K562 (cell line): ENCODE measurements around the gene WBP1. TPM values are rescaled to one million over a fixed set of nuclear protein-coding genes. Genes with fewer than 3 reads are reported as not detected.

Experiments used
- CHD2 ChIP-seq: IDR thresholded peaks from 2 replicates; pipeline ENCODE4 v1.6.1; 2011; ENCODE audit warnings: low read depth, low read length
- ERF ChIP-seq: fragments of 450-650 bp; formaldehyde crosslinking; IDR thresholded peaks from 2 replicates; pipeline ENCODE4 v1.4.0; 2020; ENCODE audit warnings: mild to moderate bottlenecking, mixed read lengths
- FOS ChIP-seq: IDR thresholded peaks from 3 replicates; pipeline ENCODE4 v1.6.1; 2011; ENCODE audit not compliant: insufficient read length; ENCODE audit errors: extremely low read depth
- GATAD2A ChIP-seq: fragments of 450-650 bp; IDR thresholded peaks from 2 replicates; pipeline ENCODE4 v1.6.1; 2017
- KDM4B ChIP-seq, 2 experiments: fragments of 450-650 bp in 1 of 2; sonication (generic) in 1 of 2; IDR thresholded peaks; 2 replicates each; pipeline ENCODE4 v1.6.1; 2016 to 2017; ENCODE audit warnings: borderline replicate concordance in 2 of 2, antibody characterized with exemption in 1 of 2, low read depth in 1 of 2, mild to moderate bottlenecking in 1 of 2
- PCBP2 ChIP-seq: fragments of 200-400 bp; formaldehyde crosslinking; IDR thresholded peaks from 2 replicates; pipeline ENCODE4 v1.6.1; 2018; ENCODE audit warnings: low read length, low read depth, mild to moderate bottlenecking, moderate library complexity; ENCODE audit not compliant: poor library complexity, severe bottlenecking
- PML ChIP-seq: IDR thresholded peaks from 2 replicates; pipeline ENCODE4 v1.6.1; 2012; ENCODE audit warnings: low read length, inconsistent platforms
- RHOXF2B ChIP-seq: fragments of 250-450 bp; sonication (Bioruptor Pico); conservative IDR thresholded peaks from 2 replicates; pipeline ENCODE4 v1.5.1; 2021
- SAFB2 ChIP-seq: fragments of 200-400 bp; formaldehyde crosslinking; IDR thresholded peaks from 2 replicates; pipeline ENCODE4 v1.6.1; 2018; ENCODE audit warnings: borderline replicate concordance, low read length, low read depth, moderate library complexity; ENCODE audit not compliant: severe bottlenecking
- SIRT6 ChIP-seq: IDR thresholded peaks from one replicate; pipeline ENCODE4 v1.6.1; 2012; ENCODE audit warnings: low read depth, mild to moderate bottlenecking, control low read depth, inconsistent platforms, low read length, moderate library complexity
- TBL1XR1 ChIP-seq, 2 experiments: IDR thresholded peaks; 2 replicates each; pipeline ENCODE4 v1.6.1; 2012; ENCODE audit warnings: improper control_type of control experiment in 2 of 2, low read length in 2 of 2, mild to moderate bottlenecking in 1 of 2
- TFAM ChIP-seq: fragments of 250-450 bp; sonication (Bioruptor Pico); conservative IDR thresholded peaks from 2 replicates; pipeline ENCODE4 v1.5.0; 2021; ENCODE audit warnings: mild to moderate bottlenecking, moderate library complexity
- TGIF2 ChIP-seq: sonication (generic); formaldehyde crosslinking; IDR thresholded peaks from 2 replicates; pipeline ENCODE4 v1.8.1; 2022; ENCODE audit warnings: mild to moderate bottlenecking, missing genetic modification reagents, moderate library complexity
- ZFP36 ChIP-seq: fragments of 150-350 bp; IDR thresholded peaks from 2 replicates; pipeline ENCODE4 v1.6.1; 2018; ENCODE audit warnings: low read length, low read depth; ENCODE audit not compliant: partially characterized antibody
- ZNF217 ChIP-seq: sonication (generic); formaldehyde crosslinking; IDR thresholded peaks from 2 replicates; pipeline ENCODE4 v1.8.0; 2022; ENCODE audit warnings: mild to moderate bottlenecking, missing genetic modification reagents
- polyA plus RNA-seq, 8 experiments: library from polyadenylated mRNA; depleted of rRNA in 4 of 8; stranded (reverse) in 5 of 8; unstranded in 3 of 8; fragments of >200 nt; fragmentation: Nextera tagmentation in 2 of 8; fragmentation: Illumina TruSeq in 1 of 8; extraction: Ambion mirVana in 2 of 8; extraction: Trizol in 1 of 8; gene quantifications; 2 replicates each; pipeline versions ENCODE4 v1.2.1 to v1.2.3, GENCODE V29; 2011 to 2014; ENCODE audit warnings: inconsistent platforms in 1 of 8, missing spikeins in 1 of 8
- total RNA-seq, 7 experiments: library from RNA; depleted of rRNA in 6 of 7; stranded (reverse); fragments of >200 nt in 6 of 7; fragmentation: Illumina TruSeq in 2 of 7; extraction: Trizol in 2 of 7; gene quantifications; 2 replicates each; pipeline versions ENCODE4 v1.2.1 to v1.2.3, GENCODE V29; 2011 to 2021; ENCODE audit warnings: low replicate concordance in 1 of 7
- TF ChIP-seq, protein P1 (sequence below), 2 experiments: fragments of 450-650 bp in 1 of 2; sonication (generic) in 1 of 2; formaldehyde crosslinking in 1 of 2; IDR thresholded peaks; 2 replicates each; pipeline versions ENCODE4 v1.7.1 to v1.9.0; 2016 to 2022; ENCODE audit warnings: inconsistent platforms in 1 of 2, mild to moderate bottlenecking in 1 of 2, missing genetic modification reagents in 1 of 2
- TF ChIP-seq, protein P2 (sequence below), 2 experiments: fragments of 450-650 bp in 1 of 2; sonication (generic) in 1 of 2; formaldehyde crosslinking; conservative IDR thresholded peaks; 2 replicates each; pipeline versions ENCODE4 v1.4.0 to v1.8.1; 2020 to 2022; ENCODE audit warnings: mild to moderate bottlenecking in 1 of 2, missing genetic modification reagents in 1 of 2

Gene WBP1
- total and polyA plus RNA-seq, 9 of the 15 experiments (the other 6 are each of a cell fraction or from before 2014, with no cell fraction given): 1.9 to 27.7 (median 14.2) TPM

DNA sequence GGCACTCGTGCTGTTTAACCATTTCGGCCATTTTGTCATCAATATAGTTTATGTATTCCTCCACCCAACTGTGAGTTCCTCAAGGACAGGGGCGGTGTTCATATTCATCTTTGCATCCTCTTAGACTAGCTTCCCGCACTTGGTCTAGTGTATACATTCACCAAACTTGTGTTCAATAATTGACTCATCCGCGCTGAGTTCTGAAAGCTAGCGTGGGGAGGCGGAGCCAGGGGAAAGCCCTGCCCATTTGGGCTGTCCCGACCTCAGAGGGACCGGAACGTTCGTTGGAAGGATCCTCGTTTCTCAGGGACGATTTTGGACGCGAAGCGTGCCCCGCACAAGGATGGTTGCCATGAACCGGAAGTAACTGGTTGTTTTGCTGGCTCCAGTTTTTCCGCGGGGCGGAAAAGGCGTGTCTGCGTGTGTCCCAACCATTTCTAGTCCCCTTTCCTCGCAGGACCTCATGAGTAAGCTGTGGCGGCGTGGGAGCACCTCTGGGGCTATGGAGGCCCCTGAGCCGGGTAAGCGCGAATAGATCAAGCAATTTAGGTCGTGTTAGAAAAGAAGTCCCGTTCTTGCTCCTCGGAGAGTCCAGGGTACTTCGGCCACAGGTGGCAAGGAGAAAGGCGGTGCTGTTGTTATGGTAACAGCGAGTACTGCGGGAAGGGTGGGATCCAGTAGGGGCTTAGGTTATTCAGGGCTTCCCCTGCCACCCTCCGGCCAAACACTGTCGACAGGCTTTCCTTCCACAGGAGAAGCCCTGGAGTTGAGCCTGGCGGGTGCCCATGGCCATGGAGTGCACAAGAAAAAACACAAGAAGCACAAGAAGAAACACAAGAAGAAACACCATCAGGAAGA lies 3.4 kb upstream of the WBP1 start, which contains the start of gene INO80B (continued):
- TF ChIP-seq, protein P1, sequence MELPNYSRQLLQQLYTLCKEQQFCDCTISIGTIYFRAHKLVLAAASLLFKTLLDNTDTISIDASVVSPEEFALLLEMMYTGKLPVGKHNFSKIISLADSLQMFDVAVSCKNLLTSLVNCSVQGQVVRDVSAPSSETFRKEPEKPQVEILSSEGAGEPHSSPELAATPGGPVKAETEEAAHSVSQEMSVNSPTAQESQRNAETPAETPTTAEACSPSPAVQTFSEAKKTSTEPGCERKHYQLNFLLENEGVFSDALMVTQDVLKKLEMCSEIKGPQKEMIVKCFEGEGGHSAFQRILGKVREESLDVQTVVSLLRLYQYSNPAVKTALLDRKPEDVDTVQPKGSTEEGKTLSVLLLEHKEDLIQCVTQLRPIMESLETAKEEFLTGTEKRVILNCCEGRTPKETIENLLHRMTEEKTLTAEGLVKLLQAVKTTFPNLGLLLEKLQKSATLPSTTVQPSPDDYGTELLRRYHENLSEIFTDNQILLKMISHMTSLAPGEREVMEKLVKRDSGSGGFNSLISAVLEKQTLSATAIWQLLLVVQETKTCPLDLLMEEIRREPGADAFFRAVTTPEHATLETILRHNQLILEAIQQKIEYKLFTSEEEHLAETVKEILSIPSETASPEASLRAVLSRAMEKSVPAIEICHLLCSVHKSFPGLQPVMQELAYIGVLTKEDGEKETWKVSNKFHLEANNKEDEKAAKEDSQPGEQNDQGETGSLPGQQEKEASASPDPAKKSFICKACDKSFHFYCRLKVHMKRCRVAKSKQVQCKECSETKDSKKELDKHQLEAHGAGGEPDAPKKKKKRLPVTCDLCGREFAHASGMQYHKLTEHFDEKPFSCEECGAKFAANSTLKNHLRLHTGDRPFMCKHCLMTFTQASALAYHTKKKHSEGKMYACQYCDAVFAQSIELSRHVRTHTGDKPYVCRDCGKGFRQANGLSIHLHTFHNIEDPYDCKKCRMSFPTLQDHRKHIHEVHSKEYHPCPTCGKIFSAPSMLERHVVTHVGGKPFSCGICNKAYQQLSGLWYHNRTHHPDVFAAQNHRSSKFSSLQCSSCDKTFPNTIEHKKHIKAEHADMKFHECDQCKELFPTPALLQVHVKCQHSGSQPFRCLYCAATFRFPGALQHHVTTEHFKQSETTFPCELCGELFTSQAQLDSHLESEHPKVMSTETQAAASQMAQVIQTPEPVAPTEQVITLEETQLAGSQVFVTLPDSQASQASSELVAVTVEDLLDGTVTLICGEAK (IDR thresholded peaks at IDR 0.05): peak; percentile 100
- TF ChIP-seq, protein P1 (CRISPR knock-in tag; IDR thresholded peaks at IDR 0.05): no peak
- TF ChIP-seq TGIF2 (CRISPR knock-in tag) (no peak), SIRT6 (no peak), TFAM (CRISPR knock-in tag) (no peak), FOS (no peak), PML (peak; percentile 58; the same call in 1 of the 2 replicates), RHOXF2B (CRISPR knock-in tag) (no peak), KDM4B (IDR thresholded peaks at IDR 0.05; ENCODE audit: borderline replicate concordance in 2 of 2, low read depth in 1 of 2) (peak in 1 of 2 experiments; percentile 96; a peak in 2 of 4 replicates), CHD2 (peak; percentile 49; the same call in 1 of the 2 replicates), TBL1XR1 (IDR thresholded peaks at IDR 0.05; ENCODE audit: low read length in 2 of 2) (peak; percentile 54 to 70; a peak in 1 of 4 replicates), SAFB2 (no peak), ZFP36 (peak; percentile 6), ZNF217 (no peak), GATAD2A (no peak), ERF (peak; percentile 78; the same call in 1 of the 2 replicates), PCBP2 (no peak)
- TF ChIP-seq, protein P2, sequence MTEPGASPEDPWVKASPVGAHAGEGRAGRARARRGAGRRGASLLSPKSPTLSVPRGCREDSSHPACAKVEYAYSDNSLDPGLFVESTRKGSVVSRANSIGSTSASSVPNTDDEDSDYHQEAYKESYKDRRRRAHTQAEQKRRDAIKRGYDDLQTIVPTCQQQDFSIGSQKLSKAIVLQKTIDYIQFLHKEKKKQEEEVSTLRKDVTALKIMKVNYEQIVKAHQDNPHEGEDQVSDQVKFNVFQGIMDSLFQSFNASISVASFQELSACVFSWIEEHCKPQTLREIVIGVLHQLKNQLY (CRISPR knock-in tag; conservative IDR thresholded peaks at IDR 0.05): 0 out of 4 replicates have a peak, but pooled peaks of 1 of the 2 experiments have one; percentile 46
